Stimulated activated CD8-positive, alpha-beta memory T cell treated with anti-CD3 and anti-CD28 coated beads, Interleukin-7, amount 100 ng/mL, for 4 hours (primary cell): ENCODE data around the gene BOLL.
A peak's percentile ranks its signal among the peaks of the same experiment; 100 is the strongest.
"Not testable (repeated sequence)": the region's sequence is repeated elsewhere in the genome, so short reads cannot be mapped to it uniquely, and the experiment has no call there.

Source experiments
- DNase-seq, 2 donors: peaks; one replicate each; pipeline ENCODE4 v3.0.0-alpha.2; 2020; ENCODE audit warnings: low read depth in 2 of 2

Gene BOLL

GRCh38 chr2:197798187-197798586 lies 13.1 kb upstream of the BOLL start:
- DNase-seq, result no peak

GRCh38 chr2:197795277-197795676 lies 10.2 kb upstream of the BOLL start:
- DNase-seq, result no peak

DNA sequence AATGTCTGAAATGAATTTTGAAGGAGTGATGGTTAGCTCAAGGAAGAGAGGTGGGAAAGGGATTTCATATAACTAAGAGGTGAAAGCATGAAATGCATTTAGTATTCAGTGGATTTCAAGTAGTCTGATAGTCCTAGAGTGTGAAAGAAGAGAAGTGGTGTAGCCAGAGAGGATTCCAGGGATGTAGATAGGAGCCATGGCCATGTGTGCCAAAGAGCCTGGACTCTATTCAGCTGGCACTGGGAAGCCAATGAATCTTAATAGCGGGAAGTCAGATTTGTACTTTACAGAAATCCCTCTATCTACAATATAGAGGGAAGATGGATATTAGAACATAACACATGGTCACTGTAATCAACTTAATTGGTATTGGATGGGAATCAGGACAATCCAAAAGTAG lies 8.3 kb upstream of the BOLL start:
- no peak for DNase-seq

- DNase-seq, result peak in 1 of 2 donors; percentile 26
Measured at GRCh38 chr2:197786010-197786877, 1.1 kb upstream of the BOLL start.

- DNase-seq, result no peak
Measured at GRCh38 chr2:197782126-197782525, 3.0 kb downstream of the BOLL start.

DNA sequence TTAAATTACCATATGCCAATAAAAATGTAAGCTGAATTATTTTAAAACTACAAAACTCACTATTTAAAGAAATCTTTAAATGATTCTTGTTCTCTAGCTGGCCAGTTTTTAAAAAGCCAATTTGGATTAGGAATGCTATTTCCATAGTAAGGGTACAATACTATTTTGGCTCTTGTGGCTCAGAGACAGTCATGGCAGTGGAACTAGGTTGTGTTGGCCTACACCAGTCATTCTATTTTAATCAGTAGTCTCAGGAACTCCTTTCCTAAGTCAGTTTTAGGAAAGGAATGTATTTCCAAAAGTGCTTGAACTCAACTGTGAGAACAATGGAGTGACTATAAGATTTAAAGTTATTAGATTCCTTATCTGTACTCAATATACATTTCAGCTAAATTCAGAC lies 5.9 kb downstream of the BOLL start:
- DNase-seq, result no peak

GRCh38 chr2:197777823-197778407 lies 7.2 kb downstream of the BOLL start:
- DNase-seq, result no peak

GRCh38 chr2:197760293-197760657 lies 24.8 kb downstream of the BOLL start:
- DNase-seq, result no peak

- no peak for DNase-seq
Measured at GRCh38 chr2:197759625-197760292, 25.4 kb downstream of the BOLL start.

GRCh38 chr2:197759013-197759412 lies 26.1 kb downstream of the BOLL start:
- no peak for DNase-seq

DNA sequence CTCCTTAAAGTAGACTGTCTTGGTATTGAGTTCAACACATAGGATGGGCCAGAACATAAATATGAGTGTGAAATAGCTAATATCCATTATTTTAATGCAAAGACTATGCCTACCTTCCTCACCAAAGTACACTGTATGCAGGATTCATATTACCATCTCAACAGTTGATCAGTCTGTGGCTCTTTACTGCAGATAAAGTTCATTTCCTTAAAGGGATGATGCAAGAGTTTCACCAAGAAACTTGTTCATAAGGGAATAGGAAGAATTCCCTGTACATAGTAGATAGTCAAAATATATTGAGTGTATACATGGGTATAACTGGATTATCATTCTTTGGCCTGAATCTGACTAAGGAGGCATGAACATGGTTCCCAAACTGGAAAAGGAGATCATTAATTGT lies 44.9 kb downstream of the BOLL start:
- no peak for DNase-seq

- DNase-seq, result not testable (repeated sequence)
Measured at GRCh38 chr2:197728555-197729544, 56.3 kb downstream of the BOLL start.

- DNase-seq, result no peak
Measured at GRCh38 chr2:197727011-197727410, 58.1 kb downstream of the BOLL start.

DNA sequence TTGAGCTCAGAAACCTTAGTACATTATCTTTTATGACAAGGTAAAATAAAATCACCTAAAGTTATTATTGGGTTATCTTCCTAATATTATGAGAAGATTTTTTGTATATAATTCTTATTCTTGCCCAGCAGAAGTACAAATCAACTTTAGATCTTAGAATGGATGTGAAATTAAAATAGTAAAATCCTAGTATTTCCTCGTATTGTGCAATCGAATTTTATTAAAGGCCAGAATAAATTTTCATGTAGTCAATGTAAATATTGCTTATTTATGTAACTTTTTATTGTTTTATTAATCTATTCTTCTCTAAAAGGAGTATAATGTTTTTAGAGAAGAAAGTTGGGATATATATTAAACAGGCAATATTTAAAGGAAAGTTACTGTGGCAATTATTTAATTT lies 67.3 kb downstream of the BOLL start:
- no peak for DNase-seq

DNA sequence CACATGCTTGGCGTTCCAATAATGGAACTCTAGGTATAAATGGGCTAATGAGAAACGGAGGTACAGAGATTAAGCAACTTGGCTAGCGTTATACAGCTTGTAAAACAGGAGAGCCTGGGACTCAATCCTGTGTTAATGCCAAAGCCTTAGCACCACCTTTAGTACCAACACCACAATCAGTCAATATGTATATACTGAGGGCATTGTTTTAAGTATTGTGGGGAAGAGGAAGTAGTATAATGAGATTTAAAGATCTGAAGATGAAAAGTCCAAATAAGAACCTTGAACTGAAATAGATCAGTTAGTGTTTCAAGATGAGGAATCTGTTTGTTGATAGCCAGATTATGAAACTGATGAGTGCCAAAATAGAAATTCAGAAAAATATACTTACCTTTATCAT lies 71.8 kb downstream of the BOLL start:
- no peak for DNase-seq

DNA sequence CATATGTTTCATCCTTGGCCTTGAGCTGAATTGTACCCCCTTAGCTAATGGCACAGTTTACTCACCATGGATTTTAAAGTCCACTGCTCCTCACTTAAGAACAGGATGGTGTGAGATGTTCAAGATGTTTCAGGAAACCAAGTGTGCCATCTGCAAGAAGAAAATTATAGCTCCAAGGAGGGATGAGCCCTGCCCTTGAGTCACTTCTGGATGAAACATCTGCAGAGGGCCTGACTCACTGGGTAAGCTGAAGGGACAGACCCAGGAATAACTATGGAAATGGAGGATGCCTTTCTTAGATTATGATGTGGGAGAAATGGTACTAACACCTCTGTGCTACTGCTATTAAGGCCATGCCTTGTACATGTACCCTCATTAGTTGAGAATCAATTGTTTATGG lies 73.5 kb downstream of the BOLL start:
- DNase-seq, result no peak

DNA sequence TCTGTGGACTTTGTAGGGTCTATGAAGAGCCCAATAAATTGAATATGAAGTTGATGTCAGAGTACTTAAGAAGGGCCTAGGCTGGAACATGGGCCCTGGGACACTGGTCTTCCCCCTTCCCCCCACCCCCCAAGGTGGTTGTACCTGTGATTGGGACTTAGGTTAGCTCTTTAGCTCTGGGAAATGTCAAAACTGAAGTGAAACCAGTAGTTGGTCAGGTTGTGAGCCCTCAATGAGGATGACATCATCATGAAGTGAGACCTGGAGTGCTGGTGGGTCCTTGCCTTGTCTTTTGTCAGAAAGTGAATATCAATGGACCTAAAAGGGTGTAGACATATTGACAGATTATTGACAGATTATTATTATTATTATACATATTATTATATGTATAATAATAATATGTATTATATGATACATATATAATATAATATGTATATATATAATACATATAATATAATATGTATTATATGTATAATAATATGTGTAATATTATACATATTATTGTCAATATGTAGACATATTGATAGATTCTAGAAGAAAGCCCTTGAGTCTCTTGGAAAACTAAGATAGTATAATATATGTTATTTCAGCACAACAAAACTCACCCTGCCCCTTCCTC lies 74.6 kb downstream of the BOLL start:
- DNase-seq, result no peak

- not testable (repeated sequence) for DNase-seq
Measured at GRCh38 chr2:197709140-197709539, 76.0 kb downstream of the BOLL start.

DNA sequence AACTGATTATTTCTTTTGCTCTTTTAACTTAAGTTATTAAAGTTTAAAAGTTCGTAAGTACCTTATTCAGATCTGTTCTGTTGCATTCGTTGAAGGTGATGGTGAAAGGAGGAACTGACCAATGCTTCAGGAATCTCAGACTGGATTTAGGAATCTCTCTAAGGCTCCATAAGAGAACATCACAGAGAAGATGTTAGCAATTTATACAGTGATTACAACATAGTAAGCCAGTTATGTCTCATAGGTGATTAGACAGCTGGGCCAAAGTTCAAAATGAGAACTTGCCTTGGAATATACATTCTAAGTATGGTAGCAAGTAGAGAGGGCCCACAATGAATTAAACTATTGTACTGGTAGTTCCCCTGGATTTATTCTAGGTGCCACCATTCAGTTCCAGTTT lies 76.8 kb downstream of the BOLL start:
- no peak for DNase-seq

DNA sequence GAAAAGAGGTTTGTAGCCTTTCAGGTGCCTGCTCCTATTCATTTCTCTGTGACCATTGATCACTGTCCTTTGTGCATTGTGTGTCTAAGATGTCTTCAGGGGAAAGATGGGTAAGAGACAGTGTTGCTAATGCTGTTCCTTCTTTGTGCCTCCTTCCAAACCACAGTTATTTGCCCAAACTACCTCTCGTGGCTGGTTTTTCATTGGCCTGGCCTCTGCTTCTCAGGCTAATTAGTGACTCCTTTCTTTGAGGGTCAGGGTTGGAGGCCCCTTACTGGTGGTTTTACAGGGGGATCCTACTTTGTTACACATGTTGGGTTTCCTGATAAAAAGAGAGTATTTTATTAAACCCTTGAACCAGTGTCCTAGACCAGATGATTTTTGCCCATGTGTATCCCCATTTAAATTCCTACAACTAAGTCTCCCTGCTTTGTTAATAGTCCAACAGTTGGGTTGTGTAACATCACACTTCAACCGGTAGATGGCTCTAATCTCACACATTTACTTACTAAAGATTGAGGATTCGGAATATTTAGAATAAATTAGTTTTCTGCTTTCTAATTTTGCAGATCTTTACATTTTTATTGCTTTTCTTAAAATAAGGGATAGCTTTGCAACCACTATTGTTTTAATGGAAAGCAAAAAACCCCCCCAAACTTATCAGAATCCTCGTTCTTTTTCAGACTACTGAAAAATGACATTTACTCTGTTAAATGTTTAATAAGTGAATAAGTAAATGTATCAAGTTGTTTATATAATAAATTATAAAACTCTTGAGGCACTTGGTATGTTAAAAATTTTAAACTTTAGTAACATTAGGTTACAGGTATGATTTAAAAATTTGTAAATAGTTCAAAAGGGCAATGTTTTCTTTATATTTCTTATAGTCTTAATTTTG lies 77.6 kb downstream of the BOLL start:
- no peak for DNase-seq
